ENCODE data around the gene OGG1.

Gene OGG1

DNA sequence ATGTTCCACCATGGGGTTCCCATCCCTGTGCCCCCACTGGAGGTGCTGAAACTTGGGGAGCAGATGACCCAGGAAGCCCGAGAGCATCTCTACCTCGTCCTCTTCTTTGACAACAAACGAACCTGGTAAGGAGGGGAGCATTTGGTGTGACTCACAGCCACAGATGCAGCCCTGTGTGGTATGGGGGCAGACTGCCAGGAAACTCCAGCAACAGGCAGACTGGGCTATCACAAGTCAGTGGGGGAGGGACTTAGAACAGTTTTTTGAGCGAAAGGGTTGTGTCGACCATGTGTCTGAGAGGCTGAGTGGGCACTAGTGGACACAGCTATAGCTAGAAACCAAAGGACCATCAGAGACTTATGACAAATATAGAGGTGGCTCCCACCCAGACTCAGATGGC is 3.4 kb upstream of the OGG1 start (continued):
- TF ChIP-seq, protein P1, sequence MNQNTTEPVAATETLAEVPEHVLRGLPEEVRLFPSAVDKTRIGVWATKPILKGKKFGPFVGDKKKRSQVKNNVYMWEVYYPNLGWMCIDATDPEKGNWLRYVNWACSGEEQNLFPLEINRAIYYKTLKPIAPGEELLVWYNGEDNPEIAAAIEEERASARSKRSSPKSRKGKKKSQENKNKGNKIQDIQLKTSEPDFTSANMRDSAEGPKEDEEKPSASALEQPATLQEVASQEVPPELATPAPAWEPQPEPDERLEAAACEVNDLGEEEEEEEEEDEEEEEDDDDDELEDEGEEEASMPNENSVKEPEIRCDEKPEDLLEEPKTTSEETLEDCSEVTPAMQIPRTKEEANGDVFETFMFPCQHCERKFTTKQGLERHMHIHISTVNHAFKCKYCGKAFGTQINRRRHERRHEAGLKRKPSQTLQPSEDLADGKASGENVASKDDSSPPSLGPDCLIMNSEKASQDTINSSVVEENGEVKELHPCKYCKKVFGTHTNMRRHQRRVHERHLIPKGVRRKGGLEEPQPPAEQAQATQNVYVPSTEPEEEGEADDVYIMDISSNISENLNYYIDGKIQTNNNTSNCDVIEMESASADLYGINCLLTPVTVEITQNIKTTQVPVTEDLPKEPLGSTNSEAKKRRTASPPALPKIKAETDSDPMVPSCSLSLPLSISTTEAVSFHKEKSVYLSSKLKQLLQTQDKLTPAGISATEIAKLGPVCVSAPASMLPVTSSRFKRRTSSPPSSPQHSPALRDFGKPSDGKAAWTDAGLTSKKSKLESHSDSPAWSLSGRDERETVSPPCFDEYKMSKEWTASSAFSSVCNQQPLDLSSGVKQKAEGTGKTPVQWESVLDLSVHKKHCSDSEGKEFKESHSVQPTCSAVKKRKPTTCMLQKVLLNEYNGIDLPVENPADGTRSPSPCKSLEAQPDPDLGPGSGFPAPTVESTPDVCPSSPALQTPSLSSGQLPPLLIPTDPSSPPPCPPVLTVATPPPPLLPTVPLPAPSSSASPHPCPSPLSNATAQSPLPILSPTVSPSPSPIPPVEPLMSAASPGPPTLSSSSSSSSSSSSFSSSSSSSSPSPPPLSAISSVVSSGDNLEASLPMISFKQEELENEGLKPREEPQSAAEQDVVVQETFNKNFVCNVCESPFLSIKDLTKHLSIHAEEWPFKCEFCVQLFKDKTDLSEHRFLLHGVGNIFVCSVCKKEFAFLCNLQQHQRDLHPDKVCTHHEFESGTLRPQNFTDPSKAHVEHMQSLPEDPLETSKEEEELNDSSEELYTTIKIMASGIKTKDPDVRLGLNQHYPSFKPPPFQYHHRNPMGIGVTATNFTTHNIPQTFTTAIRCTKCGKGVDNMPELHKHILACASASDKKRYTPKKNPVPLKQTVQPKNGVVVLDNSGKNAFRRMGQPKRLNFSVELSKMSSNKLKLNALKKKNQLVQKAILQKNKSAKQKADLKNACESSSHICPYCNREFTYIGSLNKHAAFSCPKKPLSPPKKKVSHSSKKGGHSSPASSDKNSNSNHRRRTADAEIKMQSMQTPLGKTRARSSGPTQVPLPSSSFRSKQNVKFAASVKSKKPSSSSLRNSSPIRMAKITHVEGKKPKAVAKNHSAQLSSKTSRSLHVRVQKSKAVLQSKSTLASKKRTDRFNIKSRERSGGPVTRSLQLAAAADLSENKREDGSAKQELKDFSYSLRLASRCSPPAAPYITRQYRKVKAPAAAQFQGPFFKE (tag by site-specific recombination; IDR thresholded peaks at IDR 0.05; ENCODE audit: borderline replicate concordance), result no peak
- TF ChIP-seq, protein P2, sequence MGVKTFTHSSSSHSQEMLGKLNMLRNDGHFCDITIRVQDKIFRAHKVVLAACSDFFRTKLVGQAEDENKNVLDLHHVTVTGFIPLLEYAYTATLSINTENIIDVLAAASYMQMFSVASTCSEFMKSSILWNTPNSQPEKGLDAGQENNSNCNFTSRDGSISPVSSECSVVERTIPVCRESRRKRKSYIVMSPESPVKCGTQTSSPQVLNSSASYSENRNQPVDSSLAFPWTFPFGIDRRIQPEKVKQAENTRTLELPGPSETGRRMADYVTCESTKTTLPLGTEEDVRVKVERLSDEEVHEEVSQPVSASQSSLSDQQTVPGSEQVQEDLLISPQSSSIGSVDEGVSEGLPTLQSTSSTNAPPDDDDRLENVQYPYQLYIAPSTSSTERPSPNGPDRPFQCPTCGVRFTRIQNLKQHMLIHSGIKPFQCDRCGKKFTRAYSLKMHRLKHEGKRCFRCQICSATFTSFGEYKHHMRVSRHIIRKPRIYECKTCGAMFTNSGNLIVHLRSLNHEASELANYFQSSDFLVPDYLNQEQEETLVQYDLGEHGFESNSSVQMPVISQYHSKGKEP (tag by site-specific recombination; IDR thresholded peaks at IDR 0.05), result no peak
- no peak for TF ChIP-seq BCL11A (tag by site-specific recombination; IDR thresholded peaks at IDR 0.05; ENCODE audit: low read depth)
- no peak for TF ChIP-seq ZIC2 (tag by site-specific recombination; IDR thresholded peaks at IDR 0.05)
- no peak for TF ChIP-seq ZNF654 (tag by site-specific recombination; IDR thresholded peaks at IDR 0.05; ENCODE audit: low read depth)
- TF ChIP-seq ZNF600 (tag by site-specific recombination; IDR thresholded peaks at IDR 0.05), result 0 out of 2 replicates have a peak, but pooled peaks have one; percentile 31
- TF ChIP-seq SCRT1 (tag by site-specific recombination; IDR thresholded peaks at IDR 0.05; ENCODE audit: borderline replicate concordance), result peak; percentile 48; the same call in 1 of the 2 replicates
- peak; percentile 46; the same call in 1 of the 2 replicates for TF ChIP-seq ZNF660 (tag by site-specific recombination; IDR thresholded peaks at IDR 0.05)
- TF ChIP-seq GLIS1 (tag by site-specific recombination; IDR thresholded peaks at IDR 0.05), result peak; percentile 75

DNA sequence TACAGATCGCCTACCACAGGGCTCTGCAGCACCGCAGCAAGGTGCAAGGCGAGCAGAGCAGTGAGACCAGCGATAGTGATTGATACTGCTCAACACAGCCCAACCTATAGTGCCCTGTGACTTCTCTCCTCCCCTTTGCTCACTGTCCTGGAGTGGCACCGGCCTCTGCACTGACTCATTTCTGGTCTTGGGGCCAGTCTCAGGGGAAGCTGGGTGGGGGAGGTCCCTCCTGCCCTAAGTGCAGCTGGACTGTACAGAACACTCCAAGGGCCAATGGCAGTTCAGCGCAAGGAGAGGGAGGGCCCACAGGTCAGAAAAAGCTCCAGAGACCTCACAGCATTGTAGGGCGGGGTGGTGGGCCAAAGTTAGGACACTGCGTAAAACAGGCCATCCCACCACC is 2.5 kb upstream of the OGG1 start:
- CTCF ChIA-PET, result interaction anchor here (0.6 kb wide), 1 partner anchor 27 kb away, joined by 3 read pairs; no protein-coding TSS in a partner anchor

More for the DNA sequence above, 2.5 kb upstream of the OGG1 start:
- TF ChIP-seq, protein P3, sequence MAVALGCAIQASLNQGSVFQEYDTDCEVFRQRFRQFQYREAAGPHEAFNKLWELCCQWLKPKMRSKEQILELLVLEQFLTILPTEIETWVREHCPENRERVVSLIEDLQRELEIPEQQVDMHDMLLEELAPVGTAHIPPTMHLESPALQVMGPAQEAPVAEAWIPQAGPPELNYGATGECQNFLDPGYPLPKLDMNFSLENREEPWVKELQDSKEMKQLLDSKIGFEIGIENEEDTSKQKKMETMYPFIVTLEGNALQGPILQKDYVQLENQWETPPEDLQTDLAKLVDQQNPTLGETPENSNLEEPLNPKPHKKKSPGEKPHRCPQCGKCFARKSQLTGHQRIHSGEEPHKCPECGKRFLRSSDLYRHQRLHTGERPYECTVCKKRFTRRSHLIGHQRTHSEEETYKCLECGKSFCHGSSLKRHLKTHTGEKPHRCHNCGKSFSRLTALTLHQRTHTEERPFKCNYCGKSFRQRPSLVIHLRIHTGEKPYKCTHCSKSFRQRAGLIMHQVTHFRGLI (tag by site-specific recombination; IDR thresholded peaks at IDR 0.05), result no peak
- TF ChIP-seq EGR2 (tag by site-specific recombination; IDR thresholded peaks at IDR 0.05; ENCODE audit: low read depth), result no peak
- TF ChIP-seq, protein P4, sequence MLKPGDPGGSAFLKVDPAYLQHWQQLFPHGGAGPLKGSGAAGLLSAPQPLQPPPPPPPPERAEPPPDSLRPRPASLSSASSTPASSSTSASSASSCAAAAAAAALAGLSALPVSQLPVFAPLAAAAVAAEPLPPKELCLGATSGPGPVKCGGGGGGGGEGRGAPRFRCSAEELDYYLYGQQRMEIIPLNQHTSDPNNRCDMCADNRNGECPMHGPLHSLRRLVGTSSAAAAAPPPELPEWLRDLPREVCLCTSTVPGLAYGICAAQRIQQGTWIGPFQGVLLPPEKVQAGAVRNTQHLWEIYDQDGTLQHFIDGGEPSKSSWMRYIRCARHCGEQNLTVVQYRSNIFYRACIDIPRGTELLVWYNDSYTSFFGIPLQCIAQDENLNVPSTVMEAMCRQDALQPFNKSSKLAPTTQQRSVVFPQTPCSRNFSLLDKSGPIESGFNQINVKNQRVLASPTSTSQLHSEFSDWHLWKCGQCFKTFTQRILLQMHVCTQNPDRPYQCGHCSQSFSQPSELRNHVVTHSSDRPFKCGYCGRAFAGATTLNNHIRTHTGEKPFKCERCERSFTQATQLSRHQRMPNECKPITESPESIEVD (tag by site-specific recombination; IDR thresholded peaks at IDR 0.05), result no peak
- peaks cover 3 to 84% of the 10 kb centered on the region in 2 experiments for H3K36me3 ChIP-seq (ENCODE audit: control insufficient read depth in 2 of 2, insufficient read depth in 1 of 2, low read length in 2 of 2)
- H3K4me1 ChIP-seq (ENCODE audit: control insufficient read depth, insufficient read depth, low read length), result 0 out of 2 replicates have a peak, but pooled peaks cover 2% of the 10 kb centered on the region
- H3K4me3 ChIP-seq (ENCODE audit: low read depth, low read length), result no peak overlapping the region
- POLR2A ChIA-PET, result interaction anchor here (1.8 kb wide), 1 partner anchor 12 kb away, joined by 5 read pairs; no protein-coding TSS in a partner anchor
- H3K9me3 ChIP-seq (ENCODE audit: control insufficient read depth, insufficient read depth, low read depth, low read length), result no peaks in the 10 kb centered on the region
- no peak overlapping the region for H3K27ac ChIP-seq (ENCODE audit: extremely low read depth, low read depth, low read length)

Measured in HEK293 (cell line).